SJCRH30 (cell line): ENCODE results near the gene ACOT13. TPM values are rescaled to one million over a fixed set of nuclear protein-coding genes. Genes with fewer than 3 reads are reported as not detected.
"Not testable (repeated sequence)": the region's sequence is repeated elsewhere in the genome, so short reads cannot be mapped to it uniquely, and the experiment has no call there.

ENCODE experiments used
- DNase-seq, 2 experiments: peaks; one replicate each; pipeline ENCODE4 v3.0.0-alpha.2; 2015 to 2020
- H3K27ac ChIP-seq: fragments of 250-450 bp; sonication (Bioruptor Pico); 2 replicates; pipeline ENCODE4 v1.5.1; 2020; ENCODE audit warnings: mild to moderate bottlenecking, moderate library complexity
- H3K27me3 ChIP-seq: fragments of 250-450 bp; sonication (Bioruptor Pico); 2 replicates; pipeline ENCODE4 v1.5.1; 2020; ENCODE audit warnings: mild to moderate bottlenecking, moderate library complexity
- H3K36me3 ChIP-seq: fragments of 250-450 bp; sonication (Bioruptor Pico); 2 replicates; pipeline ENCODE4 v1.5.1; 2020; ENCODE audit warnings: mild to moderate bottlenecking, moderate library complexity
- H3K4me1 ChIP-seq: fragments of 250-450 bp; sonication (Bioruptor Pico); 2 replicates; pipeline ENCODE4 v1.5.1; 2020; ENCODE audit warnings: mild to moderate bottlenecking, moderate library complexity
- H3K4me3 ChIP-seq: fragments of 250-450 bp; sonication (Bioruptor Pico); 2 replicates; pipeline ENCODE4 v1.5.1; 2020; ENCODE audit warnings: mild to moderate bottlenecking, moderate library complexity
- H3K9me3 ChIP-seq: fragments of 250-450 bp; sonication (Bioruptor Pico); replicated peaks from 2 replicates; pipeline ENCODE4 v1.5.1; 2020; ENCODE audit warnings: mild to moderate bottlenecking, moderate library complexity
- total RNA-seq: library from RNA; depleted of rRNA; stranded (reverse); fragments of >200 nt; shearing (Covaris generic); gene quantifications from 2 replicates; pipeline ENCODE4 v1.2.3, GENCODE V29; 2014; rRNA removed

ACOT13 gene
- total RNA-seq, result 8.6 and 10.1 TPM in 2 replicates

GRCh38 chr6:24666641-24667377 is at the start of gene ACOT13, which contains the start of gene TDP2:
Gene ACOT13, plus strand, starts transcription at chr6:24667077. Its CDS starts 187 bp downstream, at chr6:24667264.
Gene TDP2, minus strand, starts transcription at chr6:24666899. Its CDS starts 37 bp downstream, at chr6:24666862.
- DNase-seq, result peak; percentile 90 to 95
- Histone ChIP-seq H3K27ac (peak within 1 kb of the TSS; percentile 75), H3K4me1 (no peaks in the 10 kb centered on the region), H3K27me3 (no peaks in the 10 kb centered on the region), H3K9me3 (no peaks in the 10 kb centered on the region), H3K4me3 (peak within 1 kb of the TSS; percentile 75), H3K36me3 (peaks cover 5% of the 10 kb centered on the region; the same call in 1 of the 2 replicates)

- H3K9me3 ChIP-seq, result no peaks in the 10 kb centered on the region
- H3K4me3 ChIP-seq, result no peak overlapping the region
- no peaks in the 10 kb centered on the region for H3K4me1 ChIP-seq
- no peaks in the 10 kb centered on the region for H3K27me3 ChIP-seq
- H3K27ac ChIP-seq, result no peak overlapping the region
- no peaks in the 10 kb centered on the region for H3K36me3 ChIP-seq
- no peak for DNase-seq
These were observed 47.2 kb upstream of the ACOT13 start for GRCh38 chr6:24619661-24620060.

GRCh38 chr6:24620637-24621036 is 46.2 kb upstream of the ACOT13 start:
- Histone ChIP-seq H3K27ac (no peak overlapping the region), H3K4me1 (no peaks in the 10 kb centered on the region), H3K9me3 (no peaks in the 10 kb centered on the region), H3K4me3 (no peak overlapping the region), H3K27me3 (no peaks in the 10 kb centered on the region), H3K36me3 (no peaks in the 10 kb centered on the region)
- DNase-seq, result no peak

GRCh38 chr6:24621626-24622289 is 45.1 kb upstream of the ACOT13 start:
- no peaks in the 10 kb centered on the region for H3K36me3 ChIP-seq
- H3K27me3 ChIP-seq, result no peaks in the 10 kb centered on the region
- no peak overlapping the region for H3K4me3 ChIP-seq
- H3K27ac ChIP-seq, result no peak overlapping the region
- DNase-seq, result no peak
- no peaks in the 10 kb centered on the region for H3K4me1 ChIP-seq
- no peaks in the 10 kb centered on the region for H3K9me3 ChIP-seq

- H3K9me3 ChIP-seq, result no peaks in the 10 kb centered on the region
- no peak overlapping the region for H3K27ac ChIP-seq
- no peaks in the 10 kb centered on the region for H3K36me3 ChIP-seq
- no peaks in the 10 kb centered on the region for H3K4me1 ChIP-seq
- H3K27me3 ChIP-seq, result no peaks in the 10 kb centered on the region
- H3K4me3 ChIP-seq, result no peak overlapping the region
- no peak for DNase-seq
These were observed 35.9 kb upstream of the ACOT13 start for GRCh38 chr6:24630856-24631505.

GRCh38 chr6:24631671-24632070 is 35.2 kb upstream of the ACOT13 start:
- no peaks in the 10 kb centered on the region for H3K9me3 ChIP-seq
- DNase-seq, result no peak
- no peaks in the 10 kb centered on the region for H3K36me3 ChIP-seq
- H3K4me1 ChIP-seq, result no peaks in the 10 kb centered on the region
- no peaks in the 10 kb centered on the region for H3K27me3 ChIP-seq
- H3K4me3 ChIP-seq, result no peak overlapping the region
- no peak overlapping the region for H3K27ac ChIP-seq

- no peaks in the 10 kb centered on the region for H3K27me3 ChIP-seq
- DNase-seq, result no peak
- H3K4me3 ChIP-seq, result no peak overlapping the region
- no peaks in the 10 kb centered on the region for H3K36me3 ChIP-seq
- H3K27ac ChIP-seq, result no peak overlapping the region
- H3K4me1 ChIP-seq, result no peaks in the 10 kb centered on the region
- no peaks in the 10 kb centered on the region for H3K9me3 ChIP-seq
These were observed 34.3 kb upstream of the ACOT13 start for GRCh38 chr6:24632573-24632972.

GRCh38 chr6:24636681-24637080 is 30.2 kb upstream of the ACOT13 start:
- Histone ChIP-seq H3K4me1 (no peaks in the 10 kb centered on the region), H3K36me3 (no peaks in the 10 kb centered on the region), H3K27ac (no peak overlapping the region), H3K9me3 (no peaks in the 10 kb centered on the region), H3K27me3 (no peaks in the 10 kb centered on the region), H3K4me3 (no peak overlapping the region)
- no peak for DNase-seq

- no peaks in the 10 kb centered on the region for H3K4me1 ChIP-seq
- H3K4me3 ChIP-seq, result no peak overlapping the region
- DNase-seq, result no peak
- H3K27me3 ChIP-seq, result no peaks in the 10 kb centered on the region
- no peaks in the 10 kb centered on the region for H3K36me3 ChIP-seq
- H3K27ac ChIP-seq, result no peak overlapping the region
- H3K9me3 ChIP-seq, result no peaks in the 10 kb centered on the region
These were observed 26.7 kb upstream of the ACOT13 start for GRCh38 chr6:24640166-24640565.

- not testable (repeated sequence) for H3K36me3 ChIP-seq, H3K4me3 ChIP-seq, DNase-seq, H3K9me3 ChIP-seq, H3K27me3 ChIP-seq, H3K27ac ChIP-seq, H3K4me1 ChIP-seq
These were observed 26.2 kb upstream of the ACOT13 start for GRCh38 chr6:24640631-24641030.

- H3K4me3 ChIP-seq, result no peak overlapping the region
These were observed 24.8 kb upstream of the ACOT13 start for GRCh38 chr6:24642061-24642460.

GRCh38 chr6:24643920-24644319 is 23.0 kb upstream of the ACOT13 start:
- Histone ChIP-seq H3K9me3 (no peaks in the 10 kb centered on the region), H3K4me1 (no peaks in the 10 kb centered on the region), H3K36me3 (no peaks in the 10 kb centered on the region), H3K27ac (no peak overlapping the region), H3K4me3 (no peak overlapping the region), H3K27me3 (no peaks in the 10 kb centered on the region)
- no peak for DNase-seq

More at GRCh38 chr6:24642061-24642460, 24.8 kb upstream of the ACOT13 start:
- no peaks in the 10 kb centered on the region for H3K36me3 ChIP-seq
- H3K4me1 ChIP-seq, result no peaks in the 10 kb centered on the region
- no peak overlapping the region for H3K27ac ChIP-seq
- no peaks in the 10 kb centered on the region for H3K27me3 ChIP-seq
- H3K9me3 ChIP-seq, result no peaks in the 10 kb centered on the region
- no peak for DNase-seq

- H3K9me3 ChIP-seq, result no peaks in the 10 kb centered on the region
- DNase-seq, result no peak
- H3K27ac ChIP-seq, result no peak overlapping the region
- no peak overlapping the region for H3K4me3 ChIP-seq
- H3K4me1 ChIP-seq, result no peaks in the 10 kb centered on the region
- H3K27me3 ChIP-seq, result no peaks in the 10 kb centered on the region
- H3K36me3 ChIP-seq, result no peaks in the 10 kb centered on the region
These were observed 22.5 kb upstream of the ACOT13 start for GRCh38 chr6:24644377-24644776.

GRCh38 chr6:24646771-24647170 is 20.1 kb upstream of the ACOT13 start:
- no peaks in the 10 kb centered on the region for H3K27me3 ChIP-seq
- H3K4me1 ChIP-seq, result no peaks in the 10 kb centered on the region
- no peaks in the 10 kb centered on the region for H3K9me3 ChIP-seq
- H3K4me3 ChIP-seq, result no peak overlapping the region
- DNase-seq, result no peak
- peaks cover 2% of the 10 kb centered on the region; the same call in 1 of the 2 replicates for H3K36me3 ChIP-seq
- no peak overlapping the region for H3K27ac ChIP-seq

- no peak overlapping the region for H3K4me3 ChIP-seq
- H3K36me3 ChIP-seq, result peaks cover 2% of the 10 kb centered on the region; the same call in 1 of the 2 replicates
- no peaks in the 10 kb centered on the region for H3K9me3 ChIP-seq
- no peaks in the 10 kb centered on the region for H3K27me3 ChIP-seq
- H3K4me1 ChIP-seq, result no peaks in the 10 kb centered on the region
- H3K27ac ChIP-seq, result no peak overlapping the region
- no peak for DNase-seq
These were observed 18.6 kb upstream of the ACOT13 start for GRCh38 chr6:24648276-24648675.
